HEK293 (cell line): Measurements from ENCODE around the gene UBALD2.

Experiments
- CTCF ChIA-PET: fragments of 350-600 bp; formaldehyde crosslinking; extraction: SDS; loops from one replicate; lab custom pipeline; 2021; ENCODE audit warnings: antibody characterized with exemption; lab: Yijun Ruan, JAX
- POLR2A ChIA-PET: fragments of 300-600 bp; formaldehyde crosslinking; extraction: SDS; loops from one replicate; lab custom pipeline; 2020; ENCODE audit warnings: antibody characterized with exemption, inconsistent platforms; lab: Yijun Ruan, JAX
- H3K27ac ChIP-seq: fragments of 200-500 bp; sonication (Bioruptor generic); 2 replicates; pipeline ENCODE4 v1.5.1; 2014; ENCODE audit warnings: low read depth, low read length, control low read depth, inconsistent platforms; ENCODE audit errors: extremely low read depth
- H3K36me3 ChIP-seq, 2 experiments: fragments of 200-500 bp in 1 of 2; sonication (Bioruptor generic) in 1 of 2; 1 replicate in 1 of 2; 2 replicates in 1 of 2; pipeline ENCODE4 v1.5.1; 2014 to 2017; ENCODE audit warnings: inconsistent platforms in 2 of 2, low read length in 2 of 2; ENCODE audit not compliant: control insufficient read depth in 2 of 2, insufficient read depth in 1 of 2
- H3K4me1 ChIP-seq: fragments of 200-500 bp; sonication (Bioruptor generic); 2 replicates; pipeline ENCODE4 v1.5.1; 2014; ENCODE audit warnings: mild to moderate bottlenecking, low read length, inconsistent platforms; ENCODE audit not compliant: control insufficient read depth, insufficient read depth
- H3K4me3 ChIP-seq: 2 replicates; pipeline ENCODE4 v1.5.1; 2011; ENCODE audit warnings: low read depth, mild to moderate bottlenecking, control low read depth, low read length, moderate library complexity
- H3K9me3 ChIP-seq: fragments of 200-500 bp; sonication (Bioruptor generic); 2 replicates; pipeline ENCODE4 v1.5.1; 2014; ENCODE audit warnings: low read depth, low read length, inconsistent platforms; ENCODE audit not compliant: control insufficient read depth, insufficient read depth
- KLF17 ChIP-seq: fragments of 450-650 bp; formaldehyde crosslinking; IDR thresholded peaks from 2 replicates; pipeline ENCODE4 v1.5.1; 2016; ENCODE audit warnings: missing biosample characterization, missing genetic modification characterization
- MZF1 ChIP-seq: fragments of 450-650 bp; formaldehyde crosslinking; IDR thresholded peaks from 2 replicates; pipeline ENCODE4 v1.5.1; 2017; ENCODE audit warnings: missing biosample characterization, missing genetic modification characterization, borderline replicate concordance
- PRDM1 ChIP-seq: fragments of 450-650 bp; formaldehyde crosslinking; IDR thresholded peaks from 2 replicates; pipeline ENCODE4; 2016; ENCODE audit warnings: missing biosample characterization, missing genetic modification characterization
- SP2 ChIP-seq: fragments of 450-650 bp; formaldehyde crosslinking; IDR thresholded peaks from 2 replicates; pipeline ENCODE4 v1.5.1; 2016; ENCODE audit warnings: missing biosample characterization, missing genetic modification characterization
- SP7 ChIP-seq: fragments of 450-650 bp; formaldehyde crosslinking; IDR thresholded peaks from 2 replicates; pipeline ENCODE4 v1.5.1; 2016; ENCODE audit warnings: missing biosample characterization, missing genetic modification characterization
- ZBTB21 ChIP-seq: fragments of 450-650 bp; formaldehyde crosslinking; IDR thresholded peaks from 2 replicates; pipeline ENCODE4 v1.5.1; 2017; ENCODE audit warnings: missing biosample characterization, missing genetic modification characterization
- ZBTB48 ChIP-seq: fragments of 450-650 bp; formaldehyde crosslinking; IDR thresholded peaks from 2 replicates; pipeline ENCODE4 v1.5.1; 2016; ENCODE audit warnings: missing biosample characterization, missing genetic modification characterization
- ZFP37 ChIP-seq: fragments of 450-650 bp; formaldehyde crosslinking; IDR thresholded peaks from 2 replicates; pipeline ENCODE4 v1.5.1; 2016; ENCODE audit warnings: missing biosample characterization, missing genetic modification characterization
- ZFP41 ChIP-seq: fragments of 450-650 bp; formaldehyde crosslinking; IDR thresholded peaks from 2 replicates; pipeline ENCODE4 v1.5.1; 2016; ENCODE audit warnings: missing biosample characterization, missing genetic modification characterization, borderline replicate concordance
- ZFP69B ChIP-seq: fragments of 450-650 bp; formaldehyde crosslinking; IDR thresholded peaks from 2 replicates; pipeline ENCODE4 v1.5.1; 2016; ENCODE audit warnings: missing biosample characterization, missing genetic modification characterization
- ZNF19 ChIP-seq: fragments of 450-650 bp; formaldehyde crosslinking; IDR thresholded peaks from 2 replicates; pipeline ENCODE4; 2016; ENCODE audit warnings: missing biosample characterization, missing genetic modification characterization, low read depth
- ZNF280D ChIP-seq: fragments of 450-650 bp; formaldehyde crosslinking; IDR thresholded peaks from 2 replicates; pipeline ENCODE4 v1.5.1; 2016; ENCODE audit warnings: missing biosample characterization, missing genetic modification characterization
- ZNF394 ChIP-seq: fragments of 450-650 bp; formaldehyde crosslinking; IDR thresholded peaks from 2 replicates; pipeline ENCODE4 v1.5.1; 2016; ENCODE audit warnings: missing biosample characterization, missing genetic modification characterization, mild to moderate bottlenecking, moderate library complexity, borderline replicate concordance
- ZNF416 ChIP-seq: fragments of 450-650 bp; formaldehyde crosslinking; IDR thresholded peaks from 2 replicates; pipeline ENCODE4 v1.5.1; 2016; ENCODE audit warnings: missing biosample characterization, missing genetic modification characterization
- ZNF544 ChIP-seq: fragments of 450-650 bp; formaldehyde crosslinking; IDR thresholded peaks from 2 replicates; pipeline ENCODE4 v1.5.0; 2017; ENCODE audit warnings: missing biosample characterization, missing genetic modification characterization
- ZNF560 ChIP-seq: fragments of 450-650 bp; formaldehyde crosslinking; IDR thresholded peaks from 2 replicates; pipeline ENCODE4 v1.5.1; 2017; ENCODE audit warnings: missing biosample characterization, missing genetic modification characterization, borderline replicate concordance
- ZNF629 ChIP-seq: fragments of 450-650 bp; formaldehyde crosslinking; IDR thresholded peaks from 2 replicates; pipeline ENCODE4 v1.5.1; 2017; ENCODE audit warnings: missing biosample characterization, missing genetic modification characterization
- ZNF792 ChIP-seq: fragments of 450-650 bp; formaldehyde crosslinking; IDR thresholded peaks from 2 replicates; pipeline ENCODE4 v1.5.1; 2016; ENCODE audit warnings: missing biosample characterization, missing genetic modification characterization
- ZSCAN16 ChIP-seq: fragments of 450-650 bp; formaldehyde crosslinking; IDR thresholded peaks from 2 replicates; pipeline ENCODE4 v1.5.1; 2016; ENCODE audit warnings: missing biosample characterization, missing genetic modification characterization
- ZSCAN4 ChIP-seq: fragments of 450-650 bp; formaldehyde crosslinking; IDR thresholded peaks from 2 replicates; pipeline ENCODE4 v1.5.1; 2017; ENCODE audit warnings: missing biosample characterization, missing genetic modification characterization

The UBALD2 gene

GRCh38 chr17:76264755-76265623, at the start of gene UBALD2 (continued):
- TF ChIP-seq ZFP69B: peak; percentile 99
- 0 out of 2 replicates have a peak, but pooled peaks have one; percentile 22 for TF ChIP-seq ZBTB21 (tag by site-specific recombination)
- TF ChIP-seq PRDM1: 0 out of 2 replicates have a peak, but pooled peaks have one; percentile 4
- TF ChIP-seq SP7: peak; percentile 58
- TF ChIP-seq ZSCAN16 (tag by site-specific recombination): peak; percentile 70
- TF ChIP-seq, all 188 proteins: peak for 32

- Histone ChIP-seq H3K27ac (no peak overlapping the region), H3K4me1 (no peaks in the 10 kb centered on the region), H3K4me3 (no peak overlapping the region), H3K36me3 (no peaks in the 10 kb centered on the region; a peak in 1 of 3 replicates), H3K9me3 (no peaks in the 10 kb centered on the region)
- POLR2A ChIA-PET: interaction anchor here (0.5 to 1.1 kb wide), 3 partner anchors 10 to 402 kb away, joined by 3 to 8 read pairs (median 4); no protein-coding TSS in a partner anchor
- TF ChIP-seq SP2 (tag by site-specific recombination) (no peak), ZFP41 (tag by site-specific recombination) (no peak), ZNF629 (tag by site-specific recombination) (no peak), ZNF280D (tag by site-specific recombination) (no peak), ZBTB48 (tag by site-specific recombination) (no peak), ZSCAN4 (no peak), ZNF560 (no peak), ZNF394 (tag by site-specific recombination) (no peak), MZF1 (no peak), ZNF416 (no peak), ZFP37 (no peak), ZNF544 (tag by site-specific recombination) (no peak), ZNF19 (tag by site-specific recombination) (no peak), ZNF792 (no peak), PRDM1 (no peak), KLF17 (tag by site-specific recombination) (no peak)
- CTCF ChIA-PET: interaction anchor here (0.7 to 2.4 kb wide), 5 partner anchors 10 to 62 kb away, joined by 3 to 10 read pairs (median 5); no protein-coding TSS in a partner anchor
These were observed 48.1 kb upstream of the UBALD2 start for GRCh38 chr17:76217081-76217480.
